ENCODE measurements around the gene ATRNL1. TPM values are rescaled to one million over a fixed set of nuclear protein-coding genes. Genes with fewer than 3 reads are reported as not detected.

Gene ATRNL1
- total and polyA plus RNA-seq, 12 donors = 4.8 to 217 (median 92.4) TPM

GRCh38 chr10:115953968-115954367 is 860.8 kb downstream of the ATRNL1 start:
- Histone ChIP-seq H3K4me1 (replicated peaks in 1 of 2) (peaks cover 0 to 11% of the 10 kb centered on the region in 2 donors), H3K9me3 (replicated peaks in 1 of 3) (no peaks in the 10 kb centered on the region)

GRCh38 chr10:115956225-115957011 is 863.3 kb downstream of the ATRNL1 start:
- H3K36me3 ChIP-seq (replicated peaks in 1 of 2) = no peaks in the 10 kb centered on the region
- intact Hi-C loops (cut with DNase I) = no loop called here
- no peaks in the 10 kb centered on the region for H3K27me3 ChIP-seq
- no peak for DNase-seq
- H3K27ac ChIP-seq = no peak overlapping the region
- peaks cover 0 to 4% of the 10 kb centered on the region in 2 donors for H3K4me1 ChIP-seq (replicated peaks in 1 of 2)
- no peaks in the 10 kb centered on the region for H3K9me3 ChIP-seq (replicated peaks in 1 of 3)
- no peak for TF ChIP-seq CTCF (IDR thresholded peaks at IDR 0.05)
- TF ChIP-seq POLR2A (IDR thresholded peaks at IDR 0.05) = no peak
- WGBS, 4 donors = 83 to 94% (median 91%) methylated on average over 5 of the region's 5 CpGs
- H3K4me3 ChIP-seq = no peak overlapping the region

More at GRCh38 chr10:115953968-115954367, 860.8 kb downstream of the ATRNL1 start:
- no peaks in the 10 kb centered on the region for H3K36me3 ChIP-seq (replicated peaks in 1 of 2)
- no peak for TF ChIP-seq CTCF (IDR thresholded peaks at IDR 0.05)
- no peak for TF ChIP-seq POLR2A (IDR thresholded peaks at IDR 0.05)
- no peaks in the 10 kb centered on the region for H3K27me3 ChIP-seq
- H3K4me3 ChIP-seq = no peak overlapping the region
- no peak overlapping the region for H3K27ac ChIP-seq
- DNase-seq = no peak
- 90 to 92% (median 92%) methylated on average over 7 of the region's 7 CpGs for WGBS, 4 donors
- intact Hi-C loops (cut with DNase I) = no loop called here

GRCh38 chr10:115957012-115957399 is 863.8 kb downstream of the ATRNL1 start:
- Histone ChIP-seq H3K27me3 (no peaks in the 10 kb centered on the region), H3K4me3 (no peak overlapping the region), H3K27ac (no peak overlapping the region), H3K36me3 (replicated peaks in 1 of 2) (no peaks in the 10 kb centered on the region), H3K9me3 (replicated peaks in 1 of 3) (no peaks in the 10 kb centered on the region), H3K4me1 (replicated peaks in 1 of 2) (no peaks in the 10 kb centered on the region)
- intact Hi-C loops (cut with DNase I) = no loop called here
- no peak for TF ChIP-seq POLR2A (IDR thresholded peaks at IDR 0.05)
- no peak for TF ChIP-seq CTCF (IDR thresholded peaks at IDR 0.05)
- 87 to 95% (median 88%) methylated on average over 2 of the region's 2 CpGs for WGBS, 4 donors
- no peak for DNase-seq

GRCh38 chr10:115957786-115958442 is 864.7 kb downstream of the ATRNL1 start:
- Histone ChIP-seq H3K9me3 (replicated peaks in 1 of 3) (no peaks in the 10 kb centered on the region), H3K27me3 (no peaks in the 10 kb centered on the region), H3K27ac (no peak overlapping the region), H3K36me3 (replicated peaks in 1 of 2) (no peaks in the 10 kb centered on the region), H3K4me1 (replicated peaks in 1 of 2) (no peaks in the 10 kb centered on the region), H3K4me3 (no peak overlapping the region)
- TF ChIP-seq POLR2A (IDR thresholded peaks at IDR 0.05) (no peak), CTCF (IDR thresholded peaks at IDR 0.05) (no peak)
- DNase-seq = no peak
- WGBS, 4 donors = 83 to 93% (median 88%) methylated on average over 5 of the region's 5 CpGs
- intact Hi-C loops (cut with DNase I) = no loop called here
